ENCODE results near the gene GADL1. TPM values are rescaled to one million over a fixed set of nuclear protein-coding genes. Genes with fewer than 3 reads are reported as not detected.
A peak's percentile ranks its signal among the peaks of the same experiment; 100 is the strongest.

Gene GADL1
- total RNA-seq (2014; rRNA removed; shearing (Covaris generic)), result not detected in 2 replicates

- no peak for DNase-seq (ENCODE audit: low spot score)
Measured at GRCh38 chr3:30894521-30895251, at the start of gene GADL1. Gene GADL1, minus strand, starts transcription at chr3:30894661. Its CDS starts 47 bp downstream, at chr3:30894614.

- DNase-seq (ENCODE audit: low spot score), result no peak
Measured at GRCh38 chr3:30944124-30944523, 49.7 kb upstream of the GADL1 start.

GRCh38 chr3:30943206-30943605, 48.7 kb upstream of the GADL1 start:
- no peak for DNase-seq (ENCODE audit: low spot score)

GRCh38 chr3:30941342-30941741, 46.9 kb upstream of the GADL1 start:
- no peak for DNase-seq (ENCODE audit: low spot score)

GRCh38 chr3:30940740-30941139, 46.3 kb upstream of the GADL1 start:
- no peak for DNase-seq (ENCODE audit: low spot score)

GRCh38 chr3:30934208-30934550, 39.7 kb upstream of the GADL1 start:
- DNase-seq (ENCODE audit: low spot score), result peak; percentile 5

GRCh38 chr3:30933478-30934207, 39.2 kb upstream of the GADL1 start:
- no peak for DNase-seq (ENCODE audit: low spot score)

- DNase-seq (ENCODE audit: low spot score), result no peak
Measured at GRCh38 chr3:30932513-30933098, 38.1 kb upstream of the GADL1 start.

GRCh38 chr3:30924763-30925162, 30.3 kb upstream of the GADL1 start:
- DNase-seq (ENCODE audit: low spot score), result no peak

GRCh38 chr3:30919564-30919963, 25.1 kb upstream of the GADL1 start:
- DNase-seq (ENCODE audit: low spot score), result no peak

- DNase-seq (ENCODE audit: low spot score), result no peak
Measured at GRCh38 chr3:30918761-30919160, 24.3 kb upstream of the GADL1 start.

- no peak for DNase-seq (ENCODE audit: low spot score)
Measured at GRCh38 chr3:30915782-30916181, 21.3 kb upstream of the GADL1 start.

- DNase-seq (ENCODE audit: low spot score), result no peak
Measured at GRCh38 chr3:30914696-30915095, 20.2 kb upstream of the GADL1 start.

GRCh38 chr3:30913176-30913575, 18.7 kb upstream of the GADL1 start:
- DNase-seq (ENCODE audit: low spot score), result no peak

GRCh38 chr3:30912301-30912700, 17.8 kb upstream of the GADL1 start:
- no peak for DNase-seq (ENCODE audit: low spot score)

- no peak for DNase-seq (ENCODE audit: low spot score)
Measured at GRCh38 chr3:30908456-30909037, 14.1 kb upstream of the GADL1 start.

- no peak for DNase-seq (ENCODE audit: low spot score)
Measured at GRCh38 chr3:30904996-30905395, 10.5 kb upstream of the GADL1 start.

- no peak for DNase-seq (ENCODE audit: low spot score)
Measured at GRCh38 chr3:30895329-30895728, 868 bp upstream of the GADL1 start.

GRCh38 chr3:30893678-30894325, 659 bp downstream of the GADL1 start:
- DNase-seq (ENCODE audit: low spot score), result no peak

GRCh38 chr3:30890907-30891306, 3.6 kb downstream of the GADL1 start:
- DNase-seq (ENCODE audit: low spot score), result no peak

- DNase-seq (ENCODE audit: low spot score), result no peak
Measured at GRCh38 chr3:30886888-30887287, 7.6 kb downstream of the GADL1 start.

GRCh38 chr3:30878862-30879261, 15.6 kb downstream of the GADL1 start:
- no peak for DNase-seq (ENCODE audit: low spot score)

All from HT-29 (cell line).